Astrocyte of the spinal cord (primary cell): Measurements from ENCODE around the gene B3GLCT.
"Not testable (repeated sequence)": the region's sequence is repeated elsewhere in the genome, so short reads cannot be mapped to it uniquely, and the experiment has no call there.

ENCODE experiments used
- DNase-seq: peaks from one replicate; pipeline ENCODE4 v3.0.0; 2011; ENCODE audit warnings: low read depth, low spot score
- H3K4me3 ChIP-seq: 2 replicates; pipeline ENCODE4 v1.5.1; 2011; ENCODE audit warnings: low read depth, mild to moderate bottlenecking, low read length, moderate library complexity
- CTCF ChIP-seq: IDR thresholded peaks from 2 replicates; pipeline ENCODE4 v1.5.1; 2012; ENCODE audit warnings: low read depth, mild to moderate bottlenecking, low read length, inconsistent platforms
- in situ Hi-C: cut with HindIII; loops from 2 replicates; pipeline ENCODE4 v1.10.0; 2017; ENCODE audit warnings: low sequenced_read_pairs

The B3GLCT gene

GRCh38 chr13:31214435-31214834 is 14.7 kb downstream of the B3GLCT start:
- in situ Hi-C loops = no loop called here
- TF ChIP-seq CTCF = no peak
- DNase-seq = no peak
- H3K4me3 ChIP-seq = no peak overlapping the region

- in situ Hi-C loops, DNase-seq, H3K4me3 ChIP-seq: not testable (repeated sequence)
Measured at GRCh38 chr13:31216916-31217315, 17.1 kb downstream of the B3GLCT start.

GRCh38 chr13:31219909-31220598 is 20.3 kb downstream of the B3GLCT start:
- H3K4me3 ChIP-seq = no peak overlapping the region
- no peak for TF ChIP-seq CTCF
- DNase-seq = no peak
- in situ Hi-C loops = no loop called here

- DNase-seq = no peak
- in situ Hi-C loops = no loop called here
- H3K4me3 ChIP-seq = no peak overlapping the region
- no peak for TF ChIP-seq CTCF
Measured at GRCh38 chr13:31221057-31221456, 21.3 kb downstream of the B3GLCT start.

GRCh38 chr13:31223215-31223614 is 23.4 kb downstream of the B3GLCT start:
- no peak overlapping the region for H3K4me3 ChIP-seq
- in situ Hi-C loops = no loop called here
- TF ChIP-seq CTCF = no peak
- DNase-seq = no peak

GRCh38 chr13:31223640-31224039 is 23.9 kb downstream of the B3GLCT start:
- H3K4me3 ChIP-seq = no peak overlapping the region
- TF ChIP-seq CTCF = no peak
- DNase-seq = no peak
- in situ Hi-C loops = no loop called here

- in situ Hi-C loops = no loop called here
- no peak overlapping the region for H3K4me3 ChIP-seq
- no peak for DNase-seq
- TF ChIP-seq CTCF = no peak
Measured at GRCh38 chr13:31224174-31224669, 24.4 kb downstream of the B3GLCT start.
